Neuronal stem cell (in vitro differentiated cells): Measurements from ENCODE around the gene DEAF1.
A peak's percentile ranks its signal among the peaks of the same experiment; 100 is the strongest.

Experiments
- DNase-seq: peaks from one replicate; pipeline ENCODE4 v3.0.0-alpha.2; 2013; ENCODE audit warnings: low spot score
- H2AFZ ChIP-seq: one replicate; pipeline ENCODE4 v1.6.1; 2013; ENCODE audit warnings: mild to moderate bottlenecking, low read length, inconsistent platforms
- H2AK5ac ChIP-seq: 2 replicates; pipeline ENCODE4 v1.6.1; 2013; ENCODE audit warnings: low read depth, mild to moderate bottlenecking, inconsistent platforms, low read length, moderate library complexity, mixed read lengths
- H2BK120ac ChIP-seq: 2 replicates; pipeline ENCODE4 v1.6.1; 2013; ENCODE audit warnings: low read depth, mild to moderate bottlenecking, inconsistent platforms, low read length, moderate library complexity, mixed read lengths
- H2BK12ac ChIP-seq: one replicate; pipeline ENCODE4 v1.6.1; 2013; ENCODE audit warnings: low read length, inconsistent platforms
- H2BK15ac ChIP-seq: 2 replicates; pipeline ENCODE4 v1.6.1; 2013; ENCODE audit warnings: mild to moderate bottlenecking, low read length, inconsistent platforms, mixed read lengths
- H2BK5ac ChIP-seq: one replicate; pipeline ENCODE4 v1.6.1; 2013; ENCODE audit warnings: inconsistent platforms, mild to moderate bottlenecking, low read length, moderate library complexity
- H3K14ac ChIP-seq: one replicate; pipeline ENCODE4 v1.6.1; 2013; ENCODE audit warnings: low read length, inconsistent platforms
- H3K18ac ChIP-seq: 2 replicates; pipeline ENCODE4 v1.6.1; 2013; ENCODE audit warnings: low read length, inconsistent platforms
- H3K23ac ChIP-seq: 2 replicates; pipeline ENCODE4 v1.6.1; 2013; ENCODE audit warnings: low read depth, mild to moderate bottlenecking, mixed read lengths, low read length, inconsistent platforms; ENCODE audit not compliant: poor library complexity
- H3K27ac ChIP-seq: replicated peaks from 3 replicates; pipeline ENCODE4 v1.5.1; 2013; ENCODE audit warnings: low read length, inconsistent platforms
- H3K27me3 ChIP-seq, 3 experiments: 2 replicates each; pipeline ENCODE4 v1.6.1; 2013; ENCODE audit warnings: low read length in 3 of 3, mild to moderate bottlenecking in 2 of 3, inconsistent platforms in 1 of 3, low read depth in 1 of 3, mixed read lengths in 1 of 3, moderate library complexity in 1 of 3; ENCODE audit not compliant: control insufficient read depth in 3 of 3, insufficient read depth in 3 of 3
- H3K36me3 ChIP-seq, 2 donors: replicated peaks in 1 of 2; 2 replicates each; pipeline ENCODE4 v1.6.1; 2013; ENCODE audit warnings: low read length in 2 of 2; ENCODE audit not compliant: control insufficient read depth in 2 of 2, insufficient read depth in 2 of 2
- H3K4ac ChIP-seq: 2 replicates; pipeline ENCODE4 v1.6.1; 2013; ENCODE audit warnings: inconsistent platforms, mild to moderate bottlenecking, low read length, moderate library complexity
- H3K4me1 ChIP-seq, 2 donors: 1 replicate in 1 of 2; 2 replicates in 1 of 2; pipeline ENCODE4 v1.6.1; 2013; ENCODE audit warnings: low read length in 2 of 2, low read depth in 1 of 2; ENCODE audit not compliant: control insufficient read depth in 2 of 2, insufficient read depth in 1 of 2
- H3K4me2 ChIP-seq: one replicate; pipeline ENCODE4 v1.6.1; 2013; ENCODE audit warnings: mild to moderate bottlenecking, low read length, inconsistent platforms; ENCODE audit not compliant: insufficient read depth, poor library complexity, severe bottlenecking
- H3K4me3 ChIP-seq, 2 donors: 2 replicates each; pipeline ENCODE4 v1.5.1; 2013; ENCODE audit warnings: low read length in 2 of 2, mild to moderate bottlenecking in 2 of 2, inconsistent platforms in 1 of 2, moderate library complexity in 1 of 2
- H3K79me1 ChIP-seq: one replicate; pipeline ENCODE4 v1.6.1; 2013; ENCODE audit warnings: low read depth, mild to moderate bottlenecking, inconsistent platforms, low read length, moderate library complexity
- H3K9ac ChIP-seq: one replicate; pipeline ENCODE4 v1.6.1; 2013; ENCODE audit warnings: mild to moderate bottlenecking, low read depth, low read length, inconsistent platforms; ENCODE audit not compliant: poor library complexity
- H3K9me3 ChIP-seq, 2 donors: replicated peaks in 1 of 2; 2 replicates each; pipeline versions ENCODE3 to v1.6.1; 2013; ENCODE audit warnings: low read length in 2 of 2, mild to moderate bottlenecking in 2 of 2, inconsistent platforms in 1 of 2, low read depth in 1 of 2, mixed read lengths in 1 of 2, moderate library complexity in 1 of 2; ENCODE audit not compliant: control insufficient read depth in 2 of 2, insufficient read depth in 1 of 2
- H4K8ac ChIP-seq: one replicate; pipeline ENCODE4 v1.6.1; 2013; ENCODE audit warnings: low read depth, mild to moderate bottlenecking, inconsistent platforms, low read length, moderate library complexity
- H4K91ac ChIP-seq: one replicate; pipeline ENCODE4 v1.6.1; 2013; ENCODE audit warnings: low read length, low read depth, mild to moderate bottlenecking, inconsistent platforms; ENCODE audit not compliant: poor library complexity
- WGBS, 2 donors: extraction: QIAGEN DNeasy Blood & Tissue Kit; methylation state at CpG; one replicate each; pipeline ENCODE4 v1.1.7; 2013; ENCODE audit warnings: missing lambda C conversion rate in 2 of 2, mixed read lengths in 1 of 2; ENCODE audit not compliant: insufficient read length in 2 of 2, insufficient replicate concordance in 1 of 2; ENCODE audit errors: extremely low coverage in 2 of 2; 5-methylcytosine and 5-hydroxymethylcytosine counted together

The DEAF1 gene

DNA sequence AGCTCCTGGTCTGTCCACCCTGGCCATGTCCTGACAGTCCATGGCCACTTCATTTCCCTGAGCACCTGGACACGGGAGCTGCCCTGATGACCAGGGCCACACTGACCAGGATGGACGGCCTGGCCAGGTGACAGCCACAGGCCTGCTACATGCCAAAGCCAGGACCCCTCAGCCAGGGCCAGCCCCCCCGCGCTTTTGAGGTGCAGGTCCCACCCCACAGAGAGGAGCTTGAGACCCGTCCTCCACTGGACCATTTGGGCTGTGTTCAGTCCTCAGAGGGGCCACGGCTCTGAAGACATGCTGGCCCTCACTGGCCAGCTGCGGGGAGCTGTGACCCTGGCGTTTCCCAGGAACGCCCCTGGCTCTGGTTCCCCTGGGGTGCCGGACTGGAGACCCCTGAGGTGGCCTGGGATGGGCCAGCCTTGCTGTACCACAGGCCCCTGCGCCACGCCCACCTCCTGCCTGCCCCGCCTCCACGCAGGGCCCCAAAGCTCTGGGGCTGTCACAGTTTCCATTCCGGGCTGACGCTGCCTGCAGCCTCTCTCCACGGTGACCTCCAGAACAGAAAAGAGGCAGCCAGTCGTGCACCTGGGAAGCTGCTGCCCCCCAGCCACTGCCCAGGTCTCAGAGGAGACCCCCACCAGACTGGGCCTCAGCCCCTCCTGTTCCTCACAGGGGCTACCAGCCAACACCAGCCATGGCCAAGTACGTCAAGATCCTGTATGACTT lies 29.2 kb upstream of the DEAF1 start:
- Histone ChIP-seq H3K9ac (no peak overlapping the region), H3K27ac (no peak overlapping the region), H3K4ac (no peak overlapping the region), H3K27me3 (peaks cover 6 to 81% (median 54%) of the 10 kb centered on the region in 3 experiments), H3K4me1 (peaks cover 7 to 14% of the 10 kb centered on the region in 2 donors), H3K4me3 (peak overlapping the region in 1 of 2 donors; percentile 31), H2AFZ (no peak overlapping the region), H2BK12ac (peak overlapping the region; percentile 94), H4K91ac (no peak overlapping the region), H3K23ac (peak overlapping the region; percentile 44), H3K18ac (peak overlapping the region; percentile 64), H3K4me2 (no peak overlapping the region), H3K36me3 (no peaks in the 10 kb centered on the region), H2BK15ac (peak overlapping the region; percentile 69), H2AK5ac (peak overlapping the region; percentile 93), H2BK5ac (peak overlapping the region; percentile 60), H3K14ac (no peak overlapping the region), H2BK120ac (peak overlapping the region; percentile 67), H4K8ac (peak overlapping the region; percentile 17), H3K9me3 (no peaks in the 10 kb centered on the region), H3K79me1 (no peaks in the 10 kb centered on the region)
- DNase-seq, result no peak
- no CpG with 5 or more reads among the region's 19 CpGs for WGBS, 2 donors

DNA sequence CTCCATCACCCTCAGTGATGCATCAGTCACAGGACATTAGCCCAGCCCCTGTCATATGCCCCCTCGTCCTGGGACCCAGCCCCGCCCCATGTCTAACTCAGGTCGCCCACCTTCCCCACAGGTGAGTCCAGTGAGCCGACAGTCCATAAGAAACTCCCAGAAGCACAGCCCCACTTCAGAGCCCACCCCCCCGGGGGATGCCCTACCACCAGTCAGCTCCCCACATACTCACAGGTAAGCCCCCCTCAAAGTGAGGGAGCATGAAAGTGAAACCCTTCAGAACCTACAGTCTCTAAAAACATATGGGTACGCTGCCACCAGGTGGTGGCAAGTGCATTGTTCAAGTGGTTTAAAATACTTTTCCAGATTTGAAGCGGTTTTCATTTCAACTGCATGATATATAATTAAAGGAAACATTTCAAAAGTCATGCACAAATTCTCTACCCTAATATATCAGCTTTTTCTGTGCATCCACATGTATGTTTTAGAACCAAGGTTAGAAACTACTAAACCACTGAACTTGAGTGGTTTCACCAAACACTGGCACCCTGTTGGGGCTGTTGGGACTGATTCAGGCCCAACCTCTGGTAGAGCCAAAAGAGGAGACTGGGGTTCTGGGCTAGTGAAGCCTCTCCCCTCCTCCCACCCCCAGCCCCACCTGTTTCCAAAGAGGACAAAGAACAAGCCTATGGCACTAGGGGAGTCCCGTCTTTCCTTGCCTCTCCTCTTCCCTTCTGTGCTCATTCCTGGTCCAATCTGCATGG lies 28.3 kb upstream of the DEAF1 start:
- Histone ChIP-seq H4K91ac (no peak overlapping the region), H2AFZ (no peak overlapping the region), H3K27me3 (peaks cover 6 to 82% (median 55%) of the 10 kb centered on the region in 3 experiments), H4K8ac (no peak overlapping the region), H3K9me3 (no peaks in the 10 kb centered on the region), H2AK5ac (no peak overlapping the region), H3K27ac (no peak overlapping the region), H3K36me3 (no peaks in the 10 kb centered on the region), H2BK5ac (no peak overlapping the region), H3K4me3 (no peak overlapping the region), H3K4ac (no peak overlapping the region), H2BK12ac (no peak overlapping the region), H3K14ac (no peak overlapping the region), H3K18ac (no peak overlapping the region), H3K4me2 (no peak overlapping the region), H3K4me1 (peaks cover 6 to 14% of the 10 kb centered on the region in 2 donors), H3K79me1 (no peaks in the 10 kb centered on the region), H3K23ac (no peak overlapping the region), H2BK120ac (no peak overlapping the region), H3K9ac (no peak overlapping the region), H2BK15ac (peak overlapping the region; percentile 69)
- no CpG with 5 or more reads among the region's 8 CpGs for WGBS, 2 donors
- no peak for DNase-seq

DNA sequence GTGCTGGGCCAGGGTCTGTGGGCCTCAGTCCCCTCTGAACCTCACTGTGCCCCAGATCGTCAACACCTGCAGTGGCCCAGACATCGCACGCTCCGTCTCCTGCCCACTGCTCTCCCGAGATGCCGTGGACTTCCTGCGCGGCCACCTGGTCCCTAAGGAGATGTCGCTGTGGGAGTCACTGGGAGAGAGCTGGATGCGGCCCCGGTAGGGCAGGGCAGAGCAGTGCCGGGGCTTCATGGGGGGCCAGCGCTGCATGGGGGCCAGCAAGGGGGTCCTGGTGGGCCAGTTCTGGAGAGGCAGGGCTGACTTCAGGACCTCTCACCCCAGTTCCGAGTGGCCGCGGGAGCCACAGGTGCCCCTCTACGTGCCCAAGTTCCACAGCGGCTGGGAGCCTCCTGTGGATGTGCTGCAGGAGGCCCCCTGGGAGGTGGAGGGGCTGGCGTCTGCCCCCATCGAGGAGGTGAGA lies 27.4 kb upstream of the DEAF1 start:
- Histone ChIP-seq H3K4me1 (peaks cover 3 to 11% of the 10 kb centered on the region in 2 donors), H2AK5ac (peak overlapping the region; percentile 97), H3K4ac (peak overlapping the region; percentile 53), H3K23ac (peak overlapping the region; percentile 65), H3K27ac (no peak overlapping the region), H3K79me1 (no peaks in the 10 kb centered on the region), H3K9me3 (no peaks in the 10 kb centered on the region), H2BK12ac (peak overlapping the region; percentile 84), H3K9ac (no peak overlapping the region), H2BK15ac (peak overlapping the region; percentile 37), H4K8ac (no peak overlapping the region), H4K91ac (peak overlapping the region; percentile 30), H3K18ac (peak overlapping the region; percentile 83), H3K36me3 (no peaks in the 10 kb centered on the region), H2BK120ac (no peak overlapping the region), H2BK5ac (no peak overlapping the region), H2AFZ (no peak overlapping the region), H3K14ac (peak overlapping the region; percentile 38), H3K27me3 (peaks cover 6 to 76% (median 50%) of the 10 kb centered on the region in 3 experiments), H3K4me2 (no peak overlapping the region), H3K4me3 (no peak overlapping the region)
- no peak for DNase-seq
- no CpG with 5 or more reads among the region's 20 CpGs for WGBS, 2 donors
